GM12878 (cell line): ENCODE data around the gene CLEC20A. TPM values are rescaled to one million over a fixed set of nuclear protein-coding genes. Genes with fewer than 3 reads are reported as not detected.
"Not testable (repeated sequence)": the region's sequence is repeated elsewhere in the genome, so short reads cannot be mapped to it uniquely, and the experiment has no call there.

Source experiments
- ATAC-seq: fragments of 200-7000 bp; cut with Tn5 transposase; 3 replicates; pipeline ENCODE4 v1.9.1; 2020; ENCODE audit warnings: mild to moderate bottlenecking, moderate library complexity
- BruUV-seq: library from RNA; stranded (reverse); fragments of 400-500 nt; replicated peaks from 2 replicates; lab custom pipeline; 2021; lab: Mats Ljungman, UMichigan
- CTCF ChIA-PET: fragments of 300-600 bp; sonication (Branson Sonifier 250); formaldehyde crosslinking; extraction: SDS; loops from one replicate; lab custom pipeline; 2021; ENCODE audit warnings: inconsistent platforms; lab: Yijun Ruan, JAX
- POLR2A ChIA-PET: fragments of 350-600 bp; formaldehyde crosslinking; extraction: SDS; loops from one replicate; lab custom pipeline; 2021; ENCODE audit warnings: inconsistent platforms; lab: Charles Lee
- RAD21 ChIA-PET: fragments of 300-600 bp; sonication (Branson Sonifier 250); formaldehyde crosslinking; loops from one replicate; lab custom pipeline; 2023; ENCODE audit warnings: antibody characterized with exemption; ENCODE audit not compliant: unreplicated experiment; lab: Charles Lee
- SMC1A ChIA-PET: fragments of 300-600 bp; sonication (Branson Sonifier 250); formaldehyde crosslinking; loops from one replicate; lab custom pipeline; 2023; ENCODE audit not compliant: unreplicated experiment, uncharacterized antibody; lab: Charles Lee
- DNase-seq: peaks from one replicate; pipeline ENCODE4 v3.0.0-alpha.2; 2011; ENCODE audit warnings: low read depth, low spot score
- FAIRE-seq: peaks from 3 replicates; lab custom pipeline; 2011; peaks lifted over from hg19 to GRCh38; lab: Jason Lieb, UNC
- H2AFZ ChIP-seq: 2 replicates; pipeline ENCODE4 v1.6.0; 2011; ENCODE audit warnings: low read depth, low read length, control low read depth; ENCODE audit not compliant: control insufficient read depth
- H3K27ac ChIP-seq: 2 replicates; pipeline ENCODE4 v1.5.1; 2011; ENCODE audit warnings: control low read depth; ENCODE audit not compliant: control insufficient read depth, insufficient read depth
- H3K27me3 ChIP-seq, 2 experiments: replicated peaks in 1 of 2; 2 replicates each; pipeline versions ENCODE4 v1.6.0 to v1.6.1; 2011; ENCODE audit warnings: low read length in 1 of 2; ENCODE audit not compliant: control insufficient read depth in 2 of 2, insufficient read depth in 2 of 2
- H3K36me3 ChIP-seq, 2 experiments: 2 replicates each; pipeline ENCODE4 v1.5.1; 2011; ENCODE audit warnings: low read length in 1 of 2; ENCODE audit not compliant: control insufficient read depth in 2 of 2, insufficient read depth in 2 of 2
- H3K4me1 ChIP-seq: 2 replicates; pipeline ENCODE4 v1.6.1; 2011; ENCODE audit warnings: mild to moderate bottlenecking, low read length, moderate library complexity, mixed read lengths; ENCODE audit not compliant: control insufficient read depth, insufficient read depth
- H3K4me2 ChIP-seq: 2 replicates; pipeline ENCODE4 v1.6.0; 2011; ENCODE audit warnings: control low read depth; ENCODE audit not compliant: control insufficient read depth, insufficient read depth
- H3K4me3 ChIP-seq: fragments of 200-600 bp; sonication (generic); 2 replicates; pipeline ENCODE4 v1.5.1; 2016
- H3K79me2 ChIP-seq: 2 replicates; pipeline ENCODE4 v1.6.0; 2011; ENCODE audit warnings: low read length; ENCODE audit not compliant: control insufficient read depth, insufficient read depth
- H3K9ac ChIP-seq: 2 replicates; pipeline ENCODE4 v1.8.0; 2011; ENCODE audit warnings: low read length, control low read depth, mixed read lengths; ENCODE audit not compliant: control insufficient read depth, insufficient read depth
- H3K9me3 ChIP-seq: replicated peaks from 3 replicates; pipeline ENCODE4 v1.5.1; 2011; ENCODE audit warnings: mild to moderate bottlenecking, low read length; ENCODE audit not compliant: control insufficient read depth, insufficient read depth
- H4K20me1 ChIP-seq: 2 replicates; pipeline ENCODE4 v1.6.0; 2011; ENCODE audit not compliant: control insufficient read depth, insufficient read depth
- EZH2 ChIP-seq: IDR thresholded peaks from 2 replicates; pipeline ENCODE4 v1.6.1; 2012; ENCODE audit warnings: low read depth, mild to moderate bottlenecking, control low read depth, inconsistent platforms, low read length, borderline replicate concordance; ENCODE audit not compliant: control insufficient read depth
- TCF12 ChIP-seq: IDR thresholded peaks from 2 replicates; pipeline ENCODE4 v1.6.1; 2011; ENCODE audit warnings: low read depth, mild to moderate bottlenecking, low read length
- WGBS: methylation state at CpG from one replicate; pipeline ENCODE4 v1.1.6; 2016; ENCODE audit warnings: low lambda C conversion rate; ENCODE audit not compliant: insufficient replicate concordance, insufficient coverage; ENCODE audit errors: missing lambda C conversion rate; 5-methylcytosine and 5-hydroxymethylcytosine counted together
- in situ Hi-C: fragments of 300-500 bp; cut with MboI; formaldehyde crosslinking; loops from 9 replicates; pipeline ENCODE4 v1.14.3; 2018; ENCODE audit warnings: mixed read lengths
- intact Hi-C: fragments of 100-400 bp; cut with micrococcal nuclease; formaldehyde crosslinking; loops from one replicate; pipeline ENCODE4 v1.14.2; 2022; ENCODE audit not compliant: unreplicated experiment
- polyA plus RNA-seq, 11 experiments: library from polyadenylated mRNA; depleted of rRNA in 4 of 11; unstranded in 6 of 11; stranded (reverse) in 5 of 11; fragments of >200 nt; fragmentation: Nextera tagmentation in 4 of 11; fragmentation: Illumina TruSeq in 1 of 11; extraction: Ambion mirVana in 4 of 11; extraction: Trizol in 1 of 11; gene quantifications; 1 replicate in 1 of 11; 2 replicates in 10 of 11; pipeline versions ENCODE4 v1.2.1 to v1.2.3, GENCODE V29; 2011 to 2016; ENCODE audit warnings: inconsistent platforms in 2 of 11, missing spikeins in 2 of 11, low read depth in 1 of 11
- total RNA-seq, 4 experiments: library from RNA; depleted of rRNA in 3 of 4; stranded (reverse); fragments of >200 nt in 3 of 4; fragmentation: Illumina TruSeq in 1 of 4; extraction: Trizol in 1 of 4; gene quantifications; 2 replicates each; pipeline versions ENCODE4 v1.2.1 to v1.2.3, GENCODE V29; 2013 to 2021
- TF ChIP-seq, protein P1 (sequence below): fragments of 450-650 bp; IDR thresholded peaks from 2 replicates; pipeline ENCODE4 v1.6.1; 2017; ENCODE audit warnings: low read depth, mild to moderate bottlenecking, moderate library complexity
- TF ChIP-seq, protein P2 (sequence below): fragments of 450-650 bp; IDR thresholded peaks from 2 replicates; pipeline ENCODE4 v1.6.1; 2016; ENCODE audit warnings: mild to moderate bottlenecking

The CLEC20A gene
- total and polyA plus RNA-seq, 10 of the 15 experiments (the other 5 are each of a cell fraction or from before 2014, with no cell fraction given), result not detected

DNA sequence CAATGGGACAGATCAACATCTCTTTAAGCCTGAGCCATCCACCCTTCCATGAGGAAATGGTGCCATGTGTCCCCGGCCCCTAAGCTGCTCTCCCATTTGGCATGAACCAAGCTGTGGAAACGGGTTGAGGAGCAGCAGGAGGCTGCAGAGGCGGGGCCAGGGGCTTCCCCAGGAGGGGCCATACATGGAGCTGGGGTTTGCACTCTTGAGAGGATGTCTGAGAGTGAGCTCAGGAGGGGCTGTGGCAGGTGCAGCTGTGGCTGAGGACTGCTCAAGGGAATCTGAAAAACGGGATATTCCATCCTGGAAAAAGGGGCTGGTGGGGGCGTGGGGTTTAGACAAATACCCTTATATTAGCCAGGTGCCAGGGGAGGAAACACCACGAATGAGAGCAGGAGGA lies 7.1 kb upstream of the CLEC20A start (continued):
- TF ChIP-seq, protein P1, sequence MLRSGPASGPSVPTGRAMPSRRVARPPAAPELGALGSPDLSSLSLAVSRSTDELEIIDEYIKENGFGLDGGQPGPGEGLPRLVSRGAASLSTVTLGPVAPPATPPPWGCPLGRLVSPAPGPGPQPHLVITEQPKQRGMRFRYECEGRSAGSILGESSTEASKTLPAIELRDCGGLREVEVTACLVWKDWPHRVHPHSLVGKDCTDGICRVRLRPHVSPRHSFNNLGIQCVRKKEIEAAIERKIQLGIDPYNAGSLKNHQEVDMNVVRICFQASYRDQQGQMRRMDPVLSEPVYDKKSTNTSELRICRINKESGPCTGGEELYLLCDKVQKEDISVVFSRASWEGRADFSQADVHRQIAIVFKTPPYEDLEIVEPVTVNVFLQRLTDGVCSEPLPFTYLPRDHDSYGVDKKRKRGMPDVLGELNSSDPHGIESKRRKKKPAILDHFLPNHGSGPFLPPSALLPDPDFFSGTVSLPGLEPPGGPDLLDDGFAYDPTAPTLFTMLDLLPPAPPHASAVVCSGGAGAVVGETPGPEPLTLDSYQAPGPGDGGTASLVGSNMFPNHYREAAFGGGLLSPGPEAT, result no peak
- no peak for TF ChIP-seq EZH2
- TF ChIP-seq, protein P2, sequence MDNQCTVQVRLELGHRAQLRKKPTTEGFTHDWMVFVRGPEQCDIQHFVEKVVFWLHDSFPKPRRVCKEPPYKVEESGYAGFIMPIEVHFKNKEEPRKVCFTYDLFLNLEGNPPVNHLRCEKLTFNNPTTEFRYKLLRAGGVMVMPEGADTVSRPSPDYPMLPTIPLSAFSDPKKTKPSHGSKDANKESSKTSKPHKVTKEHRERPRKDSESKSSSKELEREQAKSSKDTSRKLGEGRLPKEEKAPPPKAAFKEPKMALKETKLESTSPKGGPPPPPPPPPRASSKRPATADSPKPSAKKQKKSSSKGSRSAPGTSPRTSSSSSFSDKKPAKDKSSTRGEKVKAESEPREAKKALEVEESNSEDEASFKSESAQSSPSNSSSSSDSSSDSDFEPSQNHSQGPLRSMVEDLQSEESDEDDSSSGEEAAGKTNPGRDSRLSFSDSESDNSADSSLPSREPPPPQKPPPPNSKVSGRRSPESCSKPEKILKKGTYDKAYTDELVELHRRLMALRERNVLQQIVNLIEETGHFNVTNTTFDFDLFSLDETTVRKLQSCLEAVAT, result no peak
- TF ChIP-seq TCF12, result no peak
- TF ChIP-seq, all 136 proteins: peak for 0

DNA sequence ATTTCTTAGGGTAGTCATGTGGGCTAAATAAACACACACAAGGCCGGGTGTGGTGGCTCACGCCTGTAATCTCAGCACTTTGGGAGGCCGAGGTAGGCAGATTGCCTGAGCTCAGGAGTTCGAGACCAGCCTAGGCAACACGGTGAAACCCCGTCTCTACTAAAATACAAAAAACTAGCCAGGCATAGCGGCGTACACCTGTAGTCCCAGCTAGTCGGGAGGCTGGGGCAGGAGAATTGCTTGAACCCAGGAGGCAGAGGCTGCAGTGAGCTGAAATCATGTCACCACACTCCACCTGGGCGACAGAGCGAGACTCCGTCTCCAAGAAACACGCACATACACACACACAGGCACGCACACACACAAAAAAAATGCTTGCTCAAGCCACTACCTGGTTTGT lies 6.6 kb upstream of the CLEC20A start:
- H3K9me3 ChIP-seq, BruUV-seq, ATAC-seq, H4K20me1 ChIP-seq, H3K79me2 ChIP-seq, POLR2A ChIA-PET, DNase-seq, H3K4me3 ChIP-seq, H2AFZ ChIP-seq, H3K27me3 ChIP-seq, H3K27ac ChIP-seq, H3K4me2 ChIP-seq, intact Hi-C loops, FAIRE-seq, H3K9ac ChIP-seq, H3K4me1 ChIP-seq, H3K36me3 ChIP-seq: not testable (repeated sequence)
- 45% methylated on average over 14 of the region's 14 CpGs for whole genome bisulfite sequencing
- in situ Hi-C loops, result loop anchor here (5.0 kb wide), 1 partner anchor 191 kb away; no protein-coding TSS in a partner anchor
- ChIA-PET SMC1A (interaction anchor here (1.3 to 7.4 kb wide), 2 partner anchors 139 to 191 kb away, joined by 4 to 73 read pairs; no protein-coding TSS in a partner anchor), RAD21 (interaction anchor here (1.0 to 1.1 kb wide), 2 partner anchors 193 to 203 kb away, joined by 3 read pairs; no protein-coding TSS in a partner anchor), CTCF (interaction anchor here (0.5 to 11.2 kb wide), 8 partner anchors 14 to 1045 kb away, joined by 3 to 187 read pairs (median 3); no protein-coding TSS in a partner anchor)
